ENCODE measurements around the gene ITPK1.

The ITPK1 gene

GRCh38 chr14:92962031-92962830, 153.5 kb downstream of the ITPK1 start:
- DNase-seq: no peak

GRCh38 chr14:92961567-92961855, 154.2 kb downstream of the ITPK1 start:
- DNase-seq: no peak

- DNase-seq: no peak
Measured at GRCh38 chr14:92960706-92961566, 154.8 kb downstream of the ITPK1 start.

- DNase-seq: no peak
Measured at GRCh38 chr14:92959761-92960680, 155.7 kb downstream of the ITPK1 start.

GRCh38 chr14:92959189-92959531, 156.6 kb downstream of the ITPK1 start:
- no peak for DNase-seq

GRCh38 chr14:92958373-92959188, 157.1 kb downstream of the ITPK1 start:
- DNase-seq: no peak

DNA sequence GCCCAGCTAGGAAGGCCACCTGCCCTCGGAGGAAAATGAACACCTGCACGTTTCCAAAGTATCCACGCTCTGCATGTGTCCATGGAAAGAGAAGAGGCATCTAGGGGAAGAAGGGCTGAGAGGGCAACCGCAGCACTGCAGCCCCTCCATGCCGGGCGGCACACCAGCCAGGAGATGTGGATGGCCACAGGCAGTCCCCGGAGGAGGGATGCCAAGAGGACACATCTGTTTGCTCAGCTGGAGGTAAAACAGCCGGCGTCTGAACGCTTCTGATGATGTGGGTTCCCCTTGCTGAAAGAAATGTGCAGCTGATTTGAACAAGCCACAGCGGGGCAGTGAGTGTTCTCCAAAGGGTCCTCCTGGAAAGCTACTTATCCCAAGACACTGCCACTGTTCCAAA, 158.8 kb downstream of the ITPK1 start:
- no peak for DNase-seq

GRCh38 chr14:92955381-92955780, 160.3 kb downstream of the ITPK1 start:
- DNase-seq: no peak

DNA sequence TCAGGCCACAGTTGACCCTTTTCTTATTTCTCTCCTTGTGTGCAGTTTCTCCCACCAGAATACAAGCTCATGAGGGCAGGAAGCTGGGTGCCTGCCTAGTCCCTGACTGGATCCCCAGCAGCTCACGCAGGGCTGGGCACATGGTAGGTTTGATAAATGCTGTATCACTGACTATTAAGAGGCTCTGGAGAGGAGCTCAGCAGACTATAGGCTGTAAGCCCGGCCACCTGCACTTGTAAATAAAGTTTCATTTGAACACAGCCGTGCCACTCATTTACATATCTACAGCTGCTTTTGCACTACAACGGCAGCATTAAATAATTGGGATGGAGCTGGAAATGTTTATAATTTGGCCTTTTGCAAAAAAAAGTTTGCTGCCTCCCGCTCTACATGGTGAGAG, 160.8 kb downstream of the ITPK1 start:
- no peak for DNase-seq

DNA sequence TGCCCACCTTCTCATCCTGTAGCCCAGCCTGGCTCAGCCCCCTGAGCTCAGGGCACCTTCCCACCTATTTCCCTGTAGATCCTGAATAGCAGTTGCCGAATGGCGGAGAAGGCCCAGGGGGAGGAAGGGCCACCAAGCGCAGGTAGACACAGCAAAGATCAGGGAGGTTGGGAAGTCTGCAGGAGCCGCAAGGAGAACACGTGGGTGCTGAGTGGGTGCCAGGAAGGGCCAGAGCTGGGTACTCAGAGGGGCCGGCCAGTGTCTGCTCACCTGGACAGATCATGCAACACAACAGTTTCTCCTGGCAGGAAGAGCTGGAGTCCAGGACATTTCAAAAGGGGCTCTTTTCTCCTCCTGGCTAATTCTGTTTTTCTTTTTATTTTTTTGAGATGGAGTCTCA, 162.2 kb downstream of the ITPK1 start:
- no peak for DNase-seq

DNA sequence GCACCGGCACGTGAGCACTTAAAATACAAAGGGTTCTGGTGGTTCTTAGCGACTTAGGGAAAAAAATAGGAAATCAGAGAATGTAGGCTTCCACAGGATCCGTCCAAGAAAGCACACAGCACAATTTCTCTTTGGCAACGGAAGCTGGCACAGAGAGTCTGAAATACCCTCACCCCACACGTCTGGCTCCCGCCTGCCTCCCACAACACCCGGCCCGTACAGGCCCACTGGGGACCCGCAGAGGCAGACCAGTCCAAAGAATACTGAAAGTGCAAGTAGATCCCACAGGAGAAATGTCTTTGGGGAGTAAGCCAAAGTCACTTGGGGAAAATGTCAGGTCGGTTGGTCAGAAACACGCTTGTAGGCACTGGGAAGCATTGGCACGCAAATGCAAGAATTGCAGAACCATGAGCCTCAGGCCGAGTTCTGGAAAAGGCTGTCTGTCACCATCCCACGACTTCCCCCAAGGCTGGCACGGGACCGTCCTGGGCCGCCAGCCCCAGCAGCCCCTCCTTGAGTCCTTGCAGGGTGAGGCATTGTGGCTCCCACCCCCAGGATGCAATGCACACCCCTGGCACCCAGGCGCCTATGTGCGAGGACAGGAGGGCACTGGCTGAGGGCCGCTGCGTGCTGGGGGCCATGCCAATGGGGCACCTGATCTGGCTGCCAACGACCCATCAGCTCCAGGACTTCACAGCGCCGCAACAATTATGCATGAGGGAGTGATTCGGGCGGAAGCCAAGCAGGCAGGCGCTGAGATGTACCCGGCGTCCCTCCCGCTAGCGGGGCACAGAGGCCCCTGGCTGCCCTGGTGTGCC, 163.0 kb downstream of the ITPK1 start:
- no peak for DNase-seq

DNA sequence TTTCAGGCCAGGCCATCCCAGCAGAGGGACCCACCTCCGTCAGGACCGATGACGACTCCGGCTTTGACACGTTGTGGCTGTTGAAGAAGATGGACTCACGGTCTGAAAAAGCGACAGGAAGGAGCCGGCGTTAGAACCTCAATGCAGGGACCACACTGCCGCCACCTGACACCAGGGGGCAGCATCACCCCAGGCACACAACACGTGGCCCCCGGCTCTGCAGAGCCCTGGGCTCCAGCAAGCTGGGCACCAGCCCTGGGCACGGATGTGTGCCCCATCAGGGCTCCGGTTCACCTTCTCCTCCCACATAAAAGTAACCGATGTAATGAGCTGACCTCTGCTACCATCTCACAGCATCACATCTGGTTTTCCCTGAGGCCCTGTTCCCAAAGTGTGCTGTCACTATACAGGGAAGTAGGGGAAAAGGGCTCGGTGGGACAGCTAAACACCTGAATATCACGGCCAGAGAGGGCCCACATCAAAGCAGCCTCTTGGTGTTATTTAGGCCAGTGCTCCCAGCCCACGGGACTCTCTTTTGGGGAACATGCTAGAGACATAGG, 163.7 kb downstream of the ITPK1 start:
- DNase-seq: peak; percentile 72

- no peak for DNase-seq
Measured at GRCh38 chr14:92951261-92951660, 164.5 kb downstream of the ITPK1 start.

DNA sequence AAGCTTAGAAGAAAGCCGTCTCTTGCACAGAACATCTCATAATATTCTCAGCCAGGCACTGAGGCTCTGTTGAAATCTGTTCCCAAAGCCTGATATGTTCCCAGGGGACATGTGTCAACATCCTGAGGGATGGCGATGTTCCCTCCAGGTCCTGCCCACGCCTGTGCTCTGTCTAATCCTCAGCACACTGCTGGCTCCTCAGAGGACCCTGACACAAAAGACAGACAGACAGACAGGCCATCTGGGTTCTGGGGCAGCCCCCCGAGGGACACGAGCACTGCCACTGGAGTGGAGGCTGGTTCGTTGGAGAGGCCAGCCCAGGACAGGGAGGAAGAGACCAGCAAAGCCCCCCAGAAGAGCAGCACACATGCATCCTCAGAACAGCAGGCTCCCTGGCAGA, 165.0 kb downstream of the ITPK1 start:
- no peak for DNase-seq

DNA sequence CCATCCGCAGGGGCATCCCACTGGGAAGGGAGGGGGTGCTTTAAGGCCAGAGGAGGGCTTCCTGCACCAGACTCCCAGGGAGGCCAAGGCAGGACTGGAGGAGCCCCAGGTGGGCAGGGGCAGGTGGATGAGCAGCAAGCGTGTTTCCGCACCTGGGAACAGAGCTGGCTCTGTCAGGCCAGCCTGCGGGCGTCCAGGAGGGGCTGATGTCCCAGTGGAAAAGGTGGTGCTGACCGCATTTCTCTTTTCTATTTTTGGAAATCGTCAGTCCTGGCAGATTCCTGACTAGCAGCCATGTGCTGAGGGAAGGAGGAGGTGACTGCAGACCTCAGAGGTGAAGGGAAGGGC, 165.6 kb downstream of the ITPK1 start:
- DNase-seq: no peak

- DNase-seq: no peak
Measured at GRCh38 chr14:92949496-92950192, 166.1 kb downstream of the ITPK1 start.

DNA sequence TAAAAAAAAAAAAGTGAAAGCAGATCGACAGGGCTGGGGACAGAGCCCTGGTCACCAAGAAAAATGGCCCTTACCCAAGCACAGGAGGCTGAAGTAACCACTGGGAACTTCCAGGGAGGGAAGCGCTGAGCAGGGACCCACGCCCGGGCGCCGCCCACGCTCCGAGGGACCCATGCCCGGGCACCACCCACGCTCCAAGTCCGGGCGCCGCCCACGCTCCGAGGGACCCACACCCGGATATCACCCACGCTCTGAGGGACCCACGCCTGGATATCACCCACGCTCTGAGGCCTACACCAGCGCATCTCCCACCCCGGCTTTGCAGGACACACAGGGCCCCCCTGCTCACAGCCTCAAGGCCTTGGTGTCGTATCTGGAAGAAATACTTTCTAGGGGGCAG, 167.1 kb downstream of the ITPK1 start:
- no peak for DNase-seq

DNA sequence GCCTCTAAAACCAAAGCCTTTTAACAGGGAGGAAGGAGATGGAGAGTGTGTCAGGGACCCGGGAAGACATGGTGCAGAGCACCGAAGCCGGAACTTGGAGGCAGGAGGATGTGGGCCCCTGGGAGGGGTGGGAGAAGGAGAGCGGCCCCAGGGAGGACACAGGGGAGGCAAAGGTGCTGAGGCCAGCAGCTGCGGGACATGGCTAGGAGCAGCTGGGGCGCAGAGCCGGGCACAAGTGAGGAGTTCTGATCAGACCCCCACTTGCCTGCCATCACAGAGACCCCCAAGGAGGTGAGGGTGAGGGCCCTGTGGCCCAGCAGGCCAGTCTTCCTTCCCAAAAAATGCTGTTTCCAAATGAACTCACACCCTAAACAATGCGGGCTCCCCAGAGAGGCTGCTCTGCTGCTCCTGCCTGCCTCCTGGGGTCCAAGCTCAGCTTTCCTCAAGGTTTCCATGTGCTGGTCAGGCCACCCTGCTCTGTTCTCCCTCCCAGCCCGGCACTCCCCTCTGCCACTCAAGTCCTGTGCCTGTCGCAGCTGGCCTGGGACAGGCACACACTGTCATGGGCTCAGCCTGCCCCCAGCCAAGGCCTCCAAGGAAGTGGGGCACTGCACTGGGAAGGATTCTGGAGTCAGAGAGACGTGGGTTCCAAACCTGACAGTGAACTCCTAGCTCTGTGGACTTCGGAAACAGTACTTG, 168.7 kb downstream of the ITPK1 start:
- DNase-seq: no peak

DNA sequence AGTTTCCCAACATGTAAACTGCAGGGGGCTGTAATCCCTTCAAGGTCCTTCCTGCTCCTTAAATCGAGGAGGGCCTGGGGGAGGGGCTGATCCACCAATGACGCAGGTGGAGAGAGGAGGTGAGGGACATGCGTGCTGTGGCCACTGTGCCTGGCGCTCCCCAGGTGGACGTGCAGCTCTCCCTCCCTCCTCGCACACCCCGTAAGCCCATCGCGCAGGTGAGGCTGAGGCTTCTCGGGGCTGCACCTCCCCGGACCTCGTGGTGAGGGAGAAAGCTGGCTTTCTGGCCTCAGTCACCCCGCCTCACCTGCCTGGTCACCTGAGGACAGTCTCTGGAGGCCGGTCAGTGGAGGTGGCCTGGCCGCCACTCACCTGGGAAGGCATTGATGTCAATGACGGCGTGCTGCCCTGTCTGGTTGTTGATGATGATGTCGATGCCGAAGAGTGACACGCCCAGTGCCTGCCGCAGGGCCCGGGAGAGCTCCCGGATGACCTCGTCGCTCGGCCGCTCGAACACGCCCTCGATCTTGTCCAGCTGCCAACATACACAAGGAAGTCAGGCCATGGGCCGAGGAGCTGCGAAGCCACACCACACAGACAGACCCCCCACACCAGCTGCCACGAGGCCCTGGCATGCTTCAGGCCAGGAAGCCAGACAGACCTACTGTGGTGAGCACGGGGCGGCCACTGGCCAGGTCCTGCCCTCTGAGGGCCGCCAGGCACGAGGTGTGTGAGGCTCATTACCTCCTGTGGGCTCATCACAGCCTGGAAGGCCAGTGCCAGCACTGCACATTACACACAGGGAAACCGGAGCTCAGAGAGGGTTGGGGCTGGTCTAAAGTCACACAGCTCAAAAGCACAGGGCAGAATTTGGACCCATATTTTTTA, 169.5 kb downstream of the ITPK1 start:
- DNase-seq: no peak

Measured in T-helper 9 cell (primary cell).